H1 (cell line): ENCODE data around the gene CGB7. TPM values are rescaled to one million over a fixed set of nuclear protein-coding genes. Genes with fewer than 3 reads are reported as not detected.
"Not testable (repeated sequence)": the region's sequence is repeated elsewhere in the genome, so short reads cannot be mapped to it uniquely, and the experiment has no call there.

Experiments used
- CTCF ChIA-PET: fragments of 300-600 bp; sonication (Branson Sonifier 250); formaldehyde crosslinking; loops from one replicate; lab custom pipeline; 2021; ENCODE audit not compliant: partially characterized antibody; lab: Charles Lee
- POLR2A ChIA-PET: fragments of 300-600 bp; sonication (Branson Sonifier 250); formaldehyde crosslinking; loops from one replicate; lab custom pipeline; 2021; ENCODE audit warnings: inconsistent platforms; ENCODE audit not compliant: partially characterized antibody; lab: Charles Lee
- DNase-seq, 2 experiments: peaks; one replicate each; pipeline versions ENCODE4 v3.0.0 to v3.0.0-alpha.2; 2010 to 2022; ENCODE audit warnings: low spot score in 2 of 2, low read depth in 1 of 2, mixed read lengths in 1 of 2
- FAIRE-seq: peaks from 2 replicates; lab custom pipeline; 2011; peaks lifted over from hg19 to GRCh38; lab: Jason Lieb, UNC
- H2AFZ ChIP-seq: 2 replicates; pipeline ENCODE4 v1.8.1; 2012; ENCODE audit warnings: low read length, inconsistent platforms
- H2AK5ac ChIP-seq: 2 replicates; pipeline ENCODE4 v1.6.1; 2013; ENCODE audit warnings: low read depth, low read length
- H2BK120ac ChIP-seq: replicated peaks from 2 replicates; pipeline ENCODE3; 2013; ENCODE audit warnings: low read depth, low read length, inconsistent platforms
- H2BK12ac ChIP-seq: 2 replicates; pipeline ENCODE4 v1.6.1; 2013; ENCODE audit warnings: low read depth, low read length
- H2BK15ac ChIP-seq: 2 replicates; pipeline ENCODE4 v1.6.1; 2013; ENCODE audit warnings: low read length
- H2BK20ac ChIP-seq: 2 replicates; pipeline ENCODE4 v1.6.1; 2013; ENCODE audit warnings: low read length
- H2BK5ac ChIP-seq: 2 replicates; pipeline ENCODE4 v1.6.1; 2013; ENCODE audit warnings: low read depth, low read length
- H3K14ac ChIP-seq: 2 replicates; pipeline ENCODE4 v1.6.1; 2013; ENCODE audit warnings: inconsistent platforms; ENCODE audit not compliant: insufficient read length
- H3K18ac ChIP-seq: 2 replicates; pipeline ENCODE4 v1.6.1; 2013; ENCODE audit warnings: low read length; ENCODE audit errors: extremely low read depth
- H3K23ac ChIP-seq: 2 replicates; pipeline ENCODE4 v1.6.1; 2013; ENCODE audit warnings: inconsistent platforms; ENCODE audit not compliant: insufficient read length
- H3K23me2 ChIP-seq: 2 replicates; pipeline ENCODE4 v1.6.1; 2013; ENCODE audit warnings: low read depth, low read length
- H3K27ac ChIP-seq: 2 replicates; pipeline ENCODE4 v1.6.1; 2011; ENCODE audit warnings: low read depth, low read length, inconsistent platforms
- H3K27me3 ChIP-seq, 4 experiments: replicated peaks in 1 of 4; 1 replicate in 1 of 4; 2 replicates in 3 of 4; pipeline versions ENCODE4 v1.6.1 to v1.8.1; 2011 to 2013; ENCODE audit warnings: low read length in 3 of 4, mild to moderate bottlenecking in 3 of 4, inconsistent platforms in 2 of 4, mixed read lengths in 2 of 4, moderate library complexity in 1 of 4; ENCODE audit not compliant: control insufficient read depth in 3 of 4, insufficient read depth in 3 of 4; ENCODE audit errors: extremely low read depth in 1 of 4
- H3K36me3 ChIP-seq, 4 experiments: 2 replicates each; pipeline versions ENCODE4 v1.6.1 to v1.8.1; 2011 to 2013; ENCODE audit warnings: mild to moderate bottlenecking in 4 of 4, low read length in 3 of 4, moderate library complexity in 2 of 4, control low read depth in 1 of 4, inconsistent platforms in 1 of 4; ENCODE audit not compliant: insufficient read depth in 4 of 4, control insufficient read depth in 2 of 4
- H3K4ac ChIP-seq: replicated peaks from 2 replicates; pipeline ENCODE3; 2013; ENCODE audit warnings: low read length, low read depth, mixed read lengths, inconsistent platforms; ENCODE audit not compliant: insufficient read length
- H3K4me1 ChIP-seq, 4 experiments: replicated peaks in 1 of 4; 1 replicate in 1 of 4; 2 replicates in 3 of 4; pipeline versions ENCODE4 v1.6.1 to v1.8.1; 2011 to 2013; ENCODE audit warnings: low read length in 3 of 4, inconsistent platforms in 2 of 4, mixed read lengths in 1 of 4; ENCODE audit not compliant: insufficient read depth in 4 of 4, control insufficient read depth in 3 of 4
- H3K4me2 ChIP-seq, 2 experiments: 2 replicates each; pipeline versions ENCODE4 v1.6.1 to v1.8.1; 2011 to 2013; ENCODE audit warnings: low read depth in 2 of 2, low read length in 2 of 2, control low read depth in 1 of 2, inconsistent platforms in 1 of 2, mild to moderate bottlenecking in 1 of 2; ENCODE audit not compliant: insufficient read depth in 1 of 2
- H3K4me3 ChIP-seq, 4 experiments: fragments of 200-600, 300-600 bp in 1 of 4; sonication (generic), shearing (Covaris generic), sonication (Bioruptor Twin) in 1 of 4; 2 replicates each; pipeline versions ENCODE4 v1.5.1 to v1.8.1; 2011 to 2016; ENCODE audit warnings: low read length in 4 of 4, low read depth in 3 of 4, control low read depth in 2 of 4, inconsistent platforms in 2 of 4, mild to moderate bottlenecking in 2 of 4, mixed read lengths in 1 of 4, moderate library complexity in 1 of 4; ENCODE audit not compliant: insufficient read depth in 2 of 4; ENCODE audit errors: extremely low read depth in 1 of 4
- H3K56ac ChIP-seq: replicated peaks from 2 replicates; pipeline ENCODE3; 2013; ENCODE audit warnings: low read depth, mild to moderate bottlenecking, mixed read lengths, low read length, inconsistent platforms; ENCODE audit not compliant: insufficient read length
- H3K79me1 ChIP-seq: 2 replicates; pipeline ENCODE4 v1.6.1; 2013; ENCODE audit warnings: low read depth, low read length, control low read depth
- H3K79me2 ChIP-seq, 2 experiments: 2 replicates each; pipeline versions ENCODE4 v1.6.1 to v1.8.1; 2012 to 2013; ENCODE audit warnings: low read length in 2 of 2, mild to moderate bottlenecking in 2 of 2, inconsistent platforms in 1 of 2; ENCODE audit not compliant: insufficient read depth in 2 of 2, control insufficient read depth in 1 of 2
- H3K9ac ChIP-seq, 4 experiments: replicated peaks in 1 of 4; 1 replicate in 1 of 4; 2 replicates in 3 of 4; pipeline versions ENCODE4 v1.6.1 to v1.8.1; 2011 to 2013; ENCODE audit warnings: low read depth in 3 of 4, low read length in 3 of 4, control low read depth in 2 of 4, mild to moderate bottlenecking in 2 of 4, moderate library complexity in 2 of 4, inconsistent platforms in 1 of 4; ENCODE audit errors: extremely low read depth in 1 of 4
- H3K9me3 ChIP-seq, 2 experiments: 2 replicates each; pipeline versions ENCODE4 v1.6.1 to v1.8.1; 2012 to 2013; ENCODE audit warnings: mild to moderate bottlenecking in 2 of 2, moderate library complexity in 2 of 2, control low read depth in 1 of 2, inconsistent platforms in 1 of 2, low read depth in 1 of 2, low read length in 1 of 2, mixed read lengths in 1 of 2; ENCODE audit not compliant: insufficient read depth in 2 of 2
- H4K20me1 ChIP-seq, 2 experiments: replicated peaks in 1 of 2; 2 replicates each; pipeline versions ENCODE3 to v1.8.1; 2011 to 2013; ENCODE audit warnings: inconsistent platforms in 2 of 2, low read length in 2 of 2, mild to moderate bottlenecking in 1 of 2; ENCODE audit not compliant: insufficient read depth in 2 of 2, control insufficient read depth in 1 of 2
- H4K5ac ChIP-seq: 2 replicates; pipeline ENCODE4 v1.6.1; 2013; ENCODE audit warnings: low read length, low read depth, mixed read lengths, inconsistent platforms; ENCODE audit not compliant: insufficient read length
- H4K8ac ChIP-seq: 2 replicates; pipeline ENCODE4 v1.8.0; 2013; ENCODE audit warnings: mild to moderate bottlenecking, moderate library complexity, low read length, inconsistent platforms; ENCODE audit not compliant: insufficient read depth; ENCODE audit errors: extremely low read depth
- H4K91ac ChIP-seq: replicated peaks from 2 replicates; pipeline ENCODE3; 2013; ENCODE audit warnings: low read length, mixed read lengths, inconsistent platforms; ENCODE audit not compliant: insufficient read length
- KDM1A ChIP-seq: fragments of 200-600, 300-600 bp; sonication (generic); IDR thresholded peaks from 2 replicates; pipeline ENCODE4 v1.7.1; 2016; ENCODE audit warnings: mild to moderate bottlenecking, low read length, borderline replicate concordance
- RAD21 ChIP-seq, 2 experiments: IDR thresholded peaks in 1 of 2; conservative IDR thresholded peaks in 1 of 2; 2 replicates each; pipeline ENCODE4 v1.6.1; 2011; ENCODE audit warnings: low read depth in 2 of 2, low read length in 2 of 2, improper control_type of control experiment in 1 of 2, inconsistent platforms in 1 of 2, mild to moderate bottlenecking in 1 of 2, moderate library complexity in 1 of 2
- SP1 ChIP-seq: IDR thresholded peaks from 2 replicates; pipeline ENCODE4 v1.6.1; 2011; ENCODE audit warnings: low read depth, low read length
- WGBS, 2 experiments: shearing (Covaris generic) in 1 of 2; methylation state at CpG; one replicate each; pipeline versions ENCODE4 v1.1.6 to v1.1.7; 2013 to 2015; ENCODE audit warnings: low lambda C conversion rate in 2 of 2, mixed read lengths in 2 of 2, inconsistent platforms in 1 of 2, low coverage in 1 of 2, missing lambda C conversion rate in 1 of 2; ENCODE audit not compliant: insufficient replicate concordance in 2 of 2, insufficient coverage in 1 of 2, insufficient read length in 1 of 2; ENCODE audit errors: extremely low coverage in 1 of 2, missing lambda C conversion rate in 1 of 2; 5-methylcytosine and 5-hydroxymethylcytosine counted together
- polyA plus RNA-seq, 7 experiments: library from polyadenylated mRNA; depleted of rRNA in 3 of 7; stranded (reverse) in 5 of 7; unstranded in 2 of 7; fragments of >200 nt in 5 of 7; fragments of 200-250 nt in 2 of 7; gene quantifications; 1 replicate in 5 of 7; 2 replicates in 1 of 7; 4 replicates in 1 of 7; pipeline versions ENCODE4 v1.2.1 to v1.2.3, GENCODE V29; 2011 to 2013; ENCODE audit warnings: missing spikeins in 2 of 7, mixed read lengths in 2 of 7
- total RNA-seq: library from RNA; stranded (reverse); fragmentation: NEBNext Ultra II Directional; extraction: Animal tissue kit (Norgen Biotek cat#: 25700); gene quantifications from 2 replicates; pipeline ENCODE4 v1.2.1, GENCODE V29; 2021
- TF ChIP-seq, protein P1 (sequence below): IDR thresholded peaks from 2 replicates; pipeline ENCODE4 v1.6.1; 2012; ENCODE audit warnings: low read length, inconsistent platforms
- TF ChIP-seq, protein P2 (sequence below): IDR thresholded peaks from 2 replicates; pipeline ENCODE4 v1.6.1; 2012; ENCODE audit warnings: inconsistent platforms
- TF ChIP-seq, protein P3 (sequence below), 3 experiments: IDR thresholded peaks; 1 replicate in 2 of 3; 2 replicates in 1 of 3; pipeline versions ENCODE4 v1.5.1 to v1.6.1; 2011; ENCODE audit warnings: low read length in 3 of 3, mild to moderate bottlenecking in 3 of 3, inconsistent platforms in 2 of 3, low read depth in 1 of 3, moderate library complexity in 1 of 3; ENCODE audit not compliant: insufficient read depth in 1 of 3; ENCODE audit errors: control extremely low read depth in 1 of 3

The CGB7 gene
- total and polyA plus RNA-seq, 2 of the 8 experiments (the other 6 are each of a cell fraction or from before 2014, with no cell fraction given): 1.2 to 2.2 TPM

DNA sequence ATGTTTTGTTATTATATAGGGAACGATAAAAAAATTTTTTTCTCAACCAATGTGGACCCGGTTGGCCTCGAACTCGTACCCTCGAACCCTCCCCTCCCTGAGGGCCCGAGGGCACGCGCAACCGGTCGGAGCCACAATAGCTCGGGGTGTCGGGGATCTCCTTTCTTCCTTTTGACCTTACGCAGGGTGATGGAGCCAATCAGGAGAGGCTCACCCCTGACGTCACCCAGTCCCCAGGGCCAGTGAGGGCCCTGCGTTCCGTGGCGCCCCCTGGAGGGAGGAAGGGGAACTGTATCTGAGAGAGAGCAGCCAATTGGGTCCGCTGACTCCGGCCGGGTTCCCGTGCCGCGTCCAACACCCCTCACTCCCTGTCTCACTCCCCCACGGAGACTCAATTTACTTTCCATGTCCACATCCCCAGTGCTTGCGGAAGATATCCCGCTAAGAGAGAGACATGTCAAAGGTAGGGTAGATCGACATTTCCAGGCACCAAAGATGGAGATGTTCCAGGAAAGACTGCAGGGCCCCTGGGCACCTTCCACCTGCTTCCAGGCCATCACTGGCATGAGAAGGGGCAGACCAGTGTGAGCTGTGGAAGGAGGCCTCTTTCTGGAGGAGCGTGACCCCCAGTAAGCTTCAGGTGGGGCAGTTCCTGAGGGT, 25.8 kb downstream of the CGB7 start, which contains the start of gene CGB2:
CGB2 (plus strand) TSS at position 249 of the 660 bp plus-strand sequence; CDS start at position 455, 206 bp downstream.
- peak in 1 of 2 experiments; percentile 91 for DNase-seq
- TF ChIP-seq, protein P1, sequence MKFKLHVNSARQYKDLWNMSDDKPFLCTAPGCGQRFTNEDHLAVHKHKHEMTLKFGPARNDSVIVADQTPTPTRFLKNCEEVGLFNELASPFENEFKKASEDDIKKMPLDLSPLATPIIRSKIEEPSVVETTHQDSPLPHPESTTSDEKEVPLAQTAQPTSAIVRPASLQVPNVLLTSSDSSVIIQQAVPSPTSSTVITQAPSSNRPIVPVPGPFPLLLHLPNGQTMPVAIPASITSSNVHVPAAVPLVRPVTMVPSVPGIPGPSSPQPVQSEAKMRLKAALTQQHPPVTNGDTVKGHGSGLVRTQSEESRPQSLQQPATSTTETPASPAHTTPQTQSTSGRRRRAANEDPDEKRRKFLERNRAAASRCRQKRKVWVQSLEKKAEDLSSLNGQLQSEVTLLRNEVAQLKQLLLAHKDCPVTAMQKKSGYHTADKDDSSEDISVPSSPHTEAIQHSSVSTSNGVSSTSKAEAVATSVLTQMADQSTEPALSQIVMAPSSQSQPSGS: peak; percentile 80; the same call in 1 of the 2 replicates
- TF ChIP-seq, protein P2, sequence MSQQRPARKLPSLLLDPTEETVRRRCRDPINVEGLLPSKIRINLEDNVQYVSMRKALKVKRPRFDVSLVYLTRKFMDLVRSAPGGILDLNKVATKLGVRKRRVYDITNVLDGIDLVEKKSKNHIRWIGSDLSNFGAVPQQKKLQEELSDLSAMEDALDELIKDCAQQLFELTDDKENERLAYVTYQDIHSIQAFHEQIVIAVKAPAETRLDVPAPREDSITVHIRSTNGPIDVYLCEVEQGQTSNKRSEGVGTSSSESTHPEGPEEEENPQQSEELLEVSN: peak; percentile 40; the same call in 1 of the 2 replicates
- TF ChIP-seq, protein P3, sequence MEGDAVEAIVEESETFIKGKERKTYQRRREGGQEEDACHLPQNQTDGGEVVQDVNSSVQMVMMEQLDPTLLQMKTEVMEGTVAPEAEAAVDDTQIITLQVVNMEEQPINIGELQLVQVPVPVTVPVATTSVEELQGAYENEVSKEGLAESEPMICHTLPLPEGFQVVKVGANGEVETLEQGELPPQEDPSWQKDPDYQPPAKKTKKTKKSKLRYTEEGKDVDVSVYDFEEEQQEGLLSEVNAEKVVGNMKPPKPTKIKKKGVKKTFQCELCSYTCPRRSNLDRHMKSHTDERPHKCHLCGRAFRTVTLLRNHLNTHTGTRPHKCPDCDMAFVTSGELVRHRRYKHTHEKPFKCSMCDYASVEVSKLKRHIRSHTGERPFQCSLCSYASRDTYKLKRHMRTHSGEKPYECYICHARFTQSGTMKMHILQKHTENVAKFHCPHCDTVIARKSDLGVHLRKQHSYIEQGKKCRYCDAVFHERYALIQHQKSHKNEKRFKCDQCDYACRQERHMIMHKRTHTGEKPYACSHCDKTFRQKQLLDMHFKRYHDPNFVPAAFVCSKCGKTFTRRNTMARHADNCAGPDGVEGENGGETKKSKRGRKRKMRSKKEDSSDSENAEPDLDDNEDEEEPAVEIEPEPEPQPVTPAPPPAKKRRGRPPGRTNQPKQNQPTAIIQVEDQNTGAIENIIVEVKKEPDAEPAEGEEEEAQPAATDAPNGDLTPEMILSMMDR (IDR thresholded peaks at IDR 0.05; ENCODE audit: control extremely low read depth in 1 of 3, insufficient read depth in 1 of 3, low read depth in 1 of 3, low read length in 3 of 3): peak; percentile 33 to 70 (median 34); a peak in 3 of 4 replicates
- peak; percentile 17; the same call in 1 of the 2 replicates for TF ChIP-seq SP1
- 0 out of 2 replicates have a peak, but pooled peaks have one; percentile 16 for TF ChIP-seq KDM1A
- TF ChIP-seq RAD21 (IDR thresholded peaks at IDR 0.05 in 1 of 2, conservative IDR thresholded peaks at IDR 0.05 in 1 of 2; ENCODE audit: low read depth in 2 of 2, low read length in 2 of 2): peak in 1 of 2 experiments; percentile 15; a peak in 1 of 4 replicates

More for the DNA sequence above, 25.8 kb downstream of the CGB7 start, which contains the start of gene CGB2:
- H3K4ac ChIP-seq, H3K79me2 ChIP-seq, H3K79me1 ChIP-seq, H2AFZ ChIP-seq, H3K23ac ChIP-seq, H3K9ac ChIP-seq, H2AK5ac ChIP-seq, H3K4me1 ChIP-seq, H4K20me1 ChIP-seq, H3K27ac ChIP-seq, H2BK12ac ChIP-seq, H2BK120ac ChIP-seq, H3K27me3 ChIP-seq, H3K23me2 ChIP-seq, H3K14ac ChIP-seq, H2BK20ac ChIP-seq, H3K56ac ChIP-seq, H4K5ac ChIP-seq, H3K18ac ChIP-seq, H3K9me3 ChIP-seq, H4K8ac ChIP-seq, H3K4me2 ChIP-seq, H2BK5ac ChIP-seq, H4K91ac ChIP-seq, FAIRE-seq, H2BK15ac ChIP-seq, H3K36me3 ChIP-seq: not testable (repeated sequence)
- ChIA-PET CTCF (interaction anchor here (0.6 to 2.5 kb wide), 12 partner anchors 10 to 513 kb away, joined by 3 to 9 read pairs (median 3); a partner anchor contains a TSS), POLR2A (interaction anchor here (0.6 kb wide), 1 partner anchor 39 kb away, joined by 3 read pairs; the partner anchor contains the start of gene GYS1)
- H3K4me3 ChIP-seq: peak within 1 kb of the TSS in 2 of 4 experiments; percentile 13 to 34; a peak in 1 of 8 replicates
- WGBS, 2 experiments: 38% methylated on average over 27 of the region's 28 CpGs; no CpG with 5 or more reads in 1 of the 2 experiments
